CD14-positive monocyte (primary cell): Measurements from ENCODE around the gene MT4. TPM values are rescaled to one million over a fixed set of nuclear protein-coding genes. Genes with fewer than 3 reads are reported as not detected.

Experiments used
- DNase-seq, 3 donors: peaks; one replicate each; pipeline ENCODE4 v3.0.0-alpha.2; 2011 to 2022
- H2AFZ ChIP-seq: 2 replicates; pipeline ENCODE4 v1.6.0; 2012; ENCODE audit warnings: mild to moderate bottlenecking, low read depth, low read length, inconsistent platforms; ENCODE audit not compliant: insufficient read depth, poor library complexity, severe bottlenecking
- H3K27ac ChIP-seq, 2 donors: 1 replicate in 1 of 2; 2 replicates in 1 of 2; pipeline ENCODE4 v1.5.1; 2012 to 2013; ENCODE audit warnings: low read length in 2 of 2, control low read depth in 1 of 2, inconsistent platforms in 1 of 2, low read depth in 1 of 2, mild to moderate bottlenecking in 1 of 2
- H3K27me3 ChIP-seq, 2 donors: one replicate each; pipeline versions ENCODE4 v1.6.0 to v1.6.1; 2011 to 2013; ENCODE audit warnings: low read length in 2 of 2; ENCODE audit not compliant: control insufficient read depth in 2 of 2, insufficient read depth in 2 of 2
- H3K36me3 ChIP-seq, 2 donors: replicated peaks in 1 of 2; 1 replicate in 1 of 2; 2 replicates in 1 of 2; pipeline versions ENCODE4 v1.5.1 to v1.6.1; 2012 to 2013; ENCODE audit warnings: low read length in 2 of 2, control low read depth in 1 of 2, inconsistent platforms in 1 of 2, mild to moderate bottlenecking in 1 of 2; ENCODE audit not compliant: insufficient read depth in 2 of 2, control insufficient read depth in 1 of 2
- H3K4me1 ChIP-seq, 2 donors: 1 replicate in 1 of 2; 2 replicates in 1 of 2; pipeline versions ENCODE4 v1.5.1 to v1.6.1; 2012 to 2013; ENCODE audit warnings: low read length in 2 of 2, control low read depth in 1 of 2, inconsistent platforms in 1 of 2, mild to moderate bottlenecking in 1 of 2, moderate library complexity in 1 of 2; ENCODE audit not compliant: insufficient read depth in 2 of 2, control insufficient read depth in 1 of 2
- H3K4me2 ChIP-seq: replicated peaks from 2 replicates; pipeline ENCODE3; 2012; ENCODE audit warnings: low read length, moderate library complexity, mild to moderate bottlenecking; ENCODE audit not compliant: poor library complexity, severe bottlenecking; ENCODE audit errors: extremely low read depth
- H3K4me3 ChIP-seq, 3 experiments: fragments of 200-600 bp in 1 of 3; sonication (generic) in 1 of 3; replicated peaks in 1 of 3; 1 replicate in 2 of 3; 2 replicates in 1 of 3; pipeline ENCODE4 v1.5.1; 2011 to 2013; ENCODE audit warnings: low read length in 3 of 3, mild to moderate bottlenecking in 3 of 3, control low read depth in 2 of 3, low read depth in 2 of 3, inconsistent platforms in 1 of 3, moderate library complexity in 1 of 3
- H3K79me2 ChIP-seq: 2 replicates; pipeline ENCODE4 v1.6.0; 2012; ENCODE audit warnings: mild to moderate bottlenecking, control low read depth, inconsistent platforms, low read length, moderate library complexity; ENCODE audit not compliant: insufficient read depth
- H3K9ac ChIP-seq: 2 replicates; pipeline ENCODE4 v1.6.0; 2017; ENCODE audit warnings: low read length, mild to moderate bottlenecking; ENCODE audit not compliant: insufficient read depth, poor library complexity, severe bottlenecking
- H3K9me3 ChIP-seq, 2 donors: replicated peaks in 1 of 2; 1 replicate in 1 of 2; 2 replicates in 1 of 2; pipeline versions ENCODE4 v1.5.1 to v1.6.1; 2012 to 2013; ENCODE audit warnings: low read length in 2 of 2, control low read depth in 1 of 2; ENCODE audit not compliant: control insufficient read depth in 1 of 2, insufficient read depth in 1 of 2
- H4K20me1 ChIP-seq: 2 replicates; pipeline ENCODE4 v1.6.0; 2012; ENCODE audit warnings: mild to moderate bottlenecking, low read length, control low read depth, moderate library complexity; ENCODE audit not compliant: insufficient read depth
- H3K27ac Mint-ChIP-seq, 7 donors: one replicate each; pipeline ENCODE4 v1.8.0; 2020; ENCODE audit warnings: mild to moderate bottlenecking in 7 of 7, mixed read lengths in 7 of 7, moderate library complexity in 6 of 7, inconsistent platforms in 2 of 7
- H3K27me3 Mint-ChIP-seq, 3 donors: one replicate each; pipeline ENCODE4 v1.8.0; 2021 to 2022; ENCODE audit warnings: low read depth in 3 of 3, mild to moderate bottlenecking in 3 of 3, mixed read lengths in 3 of 3, moderate library complexity in 3 of 3, inconsistent platforms in 1 of 3
- H3K36me3 Mint-ChIP-seq, 2 donors: one replicate each; pipeline ENCODE4 v1.8.0; 2020; ENCODE audit warnings: mixed read lengths in 2 of 2, inconsistent platforms in 1 of 2, mild to moderate bottlenecking in 1 of 2
- H3K4me1 Mint-ChIP-seq: one replicate; pipeline ENCODE4 v1.8.0; 2020; ENCODE audit warnings: mild to moderate bottlenecking, mixed read lengths
- H3K4me3 Mint-ChIP-seq, 2 donors: one replicate each; pipeline ENCODE4 v1.8.0; 2020; ENCODE audit warnings: mild to moderate bottlenecking in 2 of 2, mixed read lengths in 2 of 2, moderate library complexity in 1 of 2
- H3K9me3 Mint-ChIP-seq, 7 donors: one replicate each; pipeline ENCODE4 v1.8.0; 2020 to 2022; ENCODE audit warnings: mixed read lengths in 7 of 7, mild to moderate bottlenecking in 6 of 7, moderate library complexity in 6 of 7, inconsistent platforms in 2 of 7
- CTCF ChIP-seq: fragments of 200-600 bp; IDR thresholded peaks from one replicate; pipeline ENCODE4 v1.8.0; 2022; ENCODE audit warnings: antibody characterized with exemption, mild to moderate bottlenecking
- WGBS: methylation state at CpG from one replicate; pipeline ENCODE4 v1.1.5; 2013; ENCODE audit warnings: missing lambda C conversion rate; ENCODE audit not compliant: insufficient coverage; 5-methylcytosine and 5-hydroxymethylcytosine counted together
- intact Hi-C, 2 donors: fragments of 100-400 bp; cut with micrococcal nuclease; formaldehyde crosslinking; loops; one replicate each; pipeline versions ENCODE4 v1.15.0 to v1.15.1; 2023
- polyA plus RNA-seq, 3 donors: library from polyadenylated mRNA; depleted of rRNA in 1 of 3; unstranded in 2 of 3; stranded (reverse) in 1 of 3; fragments of 300-500 nt in 2 of 3; fragments of >200 nt in 1 of 3; fragmentation: Illumina TruSeq in 2 of 3; gene quantifications; 1 replicate in 2 of 3; 2 replicates in 1 of 3; pipeline ENCODE4 v1.2.3, GENCODE V29; 2012 to 2021

MT4 gene
- polyA plus RNA-seq, 3 donors, result not detected

DNA sequence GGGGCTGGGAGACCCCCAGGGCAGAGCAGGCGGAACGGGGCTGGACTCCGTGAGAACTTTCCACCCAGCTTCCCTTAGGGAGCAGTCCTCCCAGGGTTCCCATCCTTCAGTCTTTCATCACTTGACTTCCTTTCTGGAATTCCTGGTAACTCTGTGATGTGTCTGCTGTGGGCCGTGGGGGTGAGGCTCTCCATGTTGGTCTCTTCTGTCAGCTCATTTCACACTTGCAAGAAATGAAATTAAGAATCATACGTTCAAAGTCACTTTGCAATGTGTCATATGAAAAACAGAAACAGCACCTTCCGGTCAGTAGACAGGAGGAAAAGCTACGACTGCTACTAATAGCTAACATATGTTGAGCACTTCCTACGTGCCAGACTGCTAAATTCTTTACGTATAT lies 39.6 kb upstream of the MT4 start:
- H3K9me3 Mint-ChIP-seq, result peaks cover 0 to 1% (median 0%) of the 10 kb centered on the region in 7 donors
- no peaks in the 10 kb centered on the region for H4K20me1 ChIP-seq
- no peaks in the 10 kb centered on the region for H3K79me2 ChIP-seq
- H3K9me3 ChIP-seq, result no peaks in the 10 kb centered on the region
- H3K27me3 ChIP-seq, result no peaks in the 10 kb centered on the region
- peaks cover 6% of the 10 kb centered on the region for H3K4me1 Mint-ChIP-seq
- H3K36me3 Mint-ChIP-seq, result no peaks in the 10 kb centered on the region
- H3K27me3 Mint-ChIP-seq, result peaks cover 6 to 7% (median 7%) of the 10 kb centered on the region in 3 donors
- no peak overlapping the region for H2AFZ ChIP-seq
- H3K36me3 ChIP-seq, result no peaks in the 10 kb centered on the region
- no peak overlapping the region for H3K9ac ChIP-seq
- H3K4me3 ChIP-seq, result no peak overlapping the region
- 91% methylated on average over 6 of the region's 9 CpGs for WGBS
- no peak overlapping the region for H3K27ac Mint-ChIP-seq
- DNase-seq, result no peak
- intact Hi-C loops, result no loop called here
- H3K4me3 Mint-ChIP-seq, result no peak overlapping the region
- no peak overlapping the region for H3K27ac ChIP-seq
- TF ChIP-seq CTCF, result no peak
- no peak overlapping the region for H3K4me2 ChIP-seq
- peaks cover 4% of the 10 kb centered on the region in 2 donors for H3K4me1 ChIP-seq

- Histone ChIP-seq H3K9me3 (no peaks in the 10 kb centered on the region), H2AFZ (no peak overlapping the region), H3K36me3 (no peaks in the 10 kb centered on the region), H4K20me1 (no peaks in the 10 kb centered on the region), H3K9ac (no peak overlapping the region), H3K27me3 (no peaks in the 10 kb centered on the region), H3K4me1 (no peaks in the 10 kb centered on the region), H3K79me2 (no peaks in the 10 kb centered on the region), H3K27ac (no peak overlapping the region), H3K4me3 (no peak overlapping the region), H3K4me2 (no peak overlapping the region)
- peaks cover 8 to 20% (median 9%) of the 10 kb centered on the region in 3 donors for H3K27me3 Mint-ChIP-seq
- H3K4me1 Mint-ChIP-seq, result no peaks in the 10 kb centered on the region
- 83% methylated on average over 1 of the region's 1 CpG for WGBS
- DNase-seq, result no peak
- no peak overlapping the region for H3K27ac Mint-ChIP-seq
- TF ChIP-seq CTCF, result no peak
- H3K4me3 Mint-ChIP-seq, result no peak overlapping the region
- peaks cover 0 to 2% (median 0%) of the 10 kb centered on the region in 7 donors for H3K9me3 Mint-ChIP-seq
- intact Hi-C loops, result no loop called here
- H3K36me3 Mint-ChIP-seq, result no peaks in the 10 kb centered on the region
These were observed 34.0 kb upstream of the MT4 start for GRCh38 chr16:56530872-56531271.
